Measurements from ENCODE around the gene HOGA1. TPM values are rescaled to one million over a fixed set of nuclear protein-coding genes. Genes with fewer than 3 reads are reported as not detected.

HOGA1 gene
- total and polyA plus RNA-seq, 2 of the 13 experiments (the other 11 are each of a cell fraction or from before 2014, with no cell fraction given): 7.6 to 19.5 TPM

DNA sequence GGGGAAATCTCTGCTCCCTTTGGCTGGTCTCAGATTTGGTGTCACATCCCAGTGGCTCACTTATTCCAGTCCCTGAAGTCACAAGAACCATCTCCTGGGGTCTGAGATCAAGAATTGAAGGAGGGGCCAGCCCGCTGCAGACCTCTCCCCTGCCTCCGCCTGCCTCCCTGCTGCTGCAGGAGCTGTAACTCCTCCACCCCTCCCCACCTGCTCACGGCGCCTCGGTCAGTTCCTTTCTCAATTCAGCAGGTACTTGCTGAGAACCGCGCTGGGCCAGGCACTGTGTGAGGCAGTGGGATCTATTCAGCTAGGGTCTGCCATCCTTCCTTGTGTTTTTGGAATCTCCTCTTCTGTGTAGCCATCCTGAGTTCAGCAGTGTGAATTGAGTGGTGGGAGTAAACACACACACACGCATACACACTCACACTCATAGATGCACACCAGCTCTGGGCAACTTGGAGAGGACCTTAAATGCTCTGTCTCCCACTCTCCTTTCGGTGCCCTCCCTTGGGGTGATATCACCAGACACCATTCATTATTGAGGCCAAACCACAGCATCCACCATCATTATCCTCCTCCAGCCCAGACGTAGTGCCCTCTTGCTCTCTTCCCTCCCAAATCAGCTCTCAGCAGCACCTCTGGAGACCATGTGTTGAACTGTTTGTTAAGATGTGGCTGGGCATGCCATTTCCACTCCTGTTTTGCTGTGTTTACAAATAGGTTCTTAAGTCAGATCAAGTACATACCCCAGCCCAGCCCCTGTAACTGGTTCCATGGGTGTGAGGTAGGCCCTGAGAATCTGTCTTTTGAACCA lies 33.6 kb upstream of the HOGA1 start:
- Histone ChIP-seq H3K9me3 (ENCODE audit: low read length) (no peaks in the 10 kb centered on the region), H3K4me2 (ENCODE audit: low read depth, low read length) (no peak overlapping the region), H3K4me3 (replicated peaks in 1 of 3; ENCODE audit: insufficient read depth in 1 of 3, low read depth in 2 of 3, low read length in 3 of 3) (no peak overlapping the region), H3K4me1 (ENCODE audit: insufficient read depth, low read length) (peaks cover 37% of the 10 kb centered on the region), H2AFZ (ENCODE audit: low read length) (no peak overlapping the region), H3K27me3 (ENCODE audit: control insufficient read depth in 1 of 2, insufficient read depth in 2 of 2, low read length in 2 of 2) (no peaks in the 10 kb centered on the region), H3K27ac (ENCODE audit: extremely low read length, insufficient read depth, low read length) (peak overlapping the region; percentile 50), H3K36me3 (replicated peaks in 1 of 2; ENCODE audit: control insufficient read depth in 1 of 2, insufficient read depth in 2 of 2, low read length in 2 of 2) (no peaks in the 10 kb centered on the region), H4K20me1 (ENCODE audit: insufficient read depth, low read length) (no peaks in the 10 kb centered on the region), H3K79me2 (ENCODE audit: insufficient read depth, low read length) (no peaks in the 10 kb centered on the region), H3K9ac (ENCODE audit: insufficient read depth, low read depth, low read length) (peak overlapping the region; percentile 55; the same call in 1 of the 2 replicates)
- CTCF ChIA-PET (ENCODE audit: low intra/inter-chr PET ratio, low total read pairs): no interaction called here
- TSS peak; percentile 87 for BruUV-seq (replicated peaks)
- DNase-seq (ENCODE audit: low spot score): no peak
- intact Hi-C loops (cut with micrococcal nuclease; ENCODE audit: unreplicated experiment) (no loop called here), in situ Hi-C loops (cut with HindIII; ENCODE audit: extremely low pct_ligation_motif_present, low pct_unique_long_range_greater_than_20kb) (loop anchor here (5.0 kb wide), 1 partner anchor 88 kb away; no protein-coding TSS in a partner anchor)
- POLR2A ChIA-PET: interaction anchor here (1.3 kb wide), 1 partner anchor 53 kb away, joined by 3 read pairs; no protein-coding TSS in a partner anchor
- no peak for FAIRE-seq
- TF ChIP-seq ZNF569 (CRISPR knock-in tag; IDR thresholded peaks at IDR 0.05; ENCODE audit: borderline replicate concordance) (no peak), DNMT1 (CRISPR knock-in tag; IDR thresholded peaks at IDR 0.05) (no peak), ZNF234 (CRISPR knock-in tag; conservative IDR thresholded peaks at IDR 0.05) (no peak), POGZ (CRISPR knock-in tag; IDR thresholded peaks at IDR 0.05) (no peak), ZNF510 (CRISPR knock-in tag; IDR thresholded peaks at IDR 0.05; ENCODE audit: low read depth) (no peak), GTF2F1 (IDR thresholded peaks at IDR 0.05; ENCODE audit: low read length) (no peak), SMC3 (IDR thresholded peaks at IDR 0.05; ENCODE audit: low read length) (no peak), ZBTB33 (CRISPR knock-in tag; IDR thresholded peaks at IDR 0.05) (peak; percentile 33; the same call in 1 of the 2 replicates), MIER2 (CRISPR knock-in tag; IDR thresholded peaks at IDR 0.05) (no peak), PAF1 (CRISPR knock-in tag; IDR thresholded peaks at IDR 0.05) (no peak), ZNF3 (CRISPR knock-in tag; IDR thresholded peaks at IDR 0.05) (no peak)
- TF ChIP-seq, protein P1, sequence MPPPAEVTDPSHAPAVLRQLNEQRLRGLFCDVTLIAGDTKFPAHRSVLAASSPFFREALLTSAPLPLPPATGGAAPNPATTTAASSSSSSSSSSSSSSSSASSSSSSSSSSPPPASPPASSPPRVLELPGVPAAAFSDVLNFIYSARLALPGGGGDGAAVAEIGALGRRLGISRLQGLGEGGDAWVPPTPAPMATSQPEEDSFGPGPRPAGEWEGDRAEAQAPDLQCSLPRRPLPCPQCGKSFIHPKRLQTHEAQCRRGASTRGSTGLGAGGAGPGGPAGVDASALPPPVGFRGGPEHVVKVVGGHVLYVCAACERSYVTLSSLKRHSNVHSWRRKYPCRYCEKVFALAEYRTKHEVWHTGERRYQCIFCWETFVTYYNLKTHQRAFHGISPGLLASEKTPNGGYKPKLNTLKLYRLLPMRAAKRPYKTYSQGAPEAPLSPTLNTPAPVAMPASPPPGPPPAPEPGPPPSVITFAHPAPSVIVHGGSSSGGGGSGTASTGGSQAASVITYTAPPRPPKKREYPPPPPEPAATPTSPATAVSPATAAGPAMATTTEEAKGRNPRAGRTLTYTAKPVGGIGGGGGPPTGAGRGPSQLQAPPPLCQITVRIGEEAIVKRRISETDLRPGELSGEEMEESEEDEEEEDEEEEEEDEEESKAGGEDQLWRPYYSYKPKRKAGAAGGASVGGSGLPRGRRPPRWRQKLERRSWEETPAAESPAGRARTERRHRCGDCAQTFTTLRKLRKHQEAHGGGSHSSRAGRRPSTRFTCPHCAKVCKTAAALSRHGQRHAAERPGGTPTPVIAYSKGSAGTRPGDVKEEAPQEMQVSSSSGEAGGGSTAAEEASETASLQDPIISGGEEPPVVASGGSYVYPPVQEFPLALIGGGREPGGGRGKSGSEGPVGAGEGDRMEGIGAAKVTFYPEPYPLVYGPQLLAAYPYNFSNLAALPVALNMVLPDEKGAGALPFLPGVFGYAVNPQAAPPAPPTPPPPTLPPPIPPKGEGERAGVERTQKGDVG (CRISPR knock-in tag; IDR thresholded peaks at IDR 0.05; ENCODE audit: borderline replicate concordance): 0 out of 2 replicates have a peak, but pooled peaks have one; percentile 4
- TF ChIP-seq, protein P2, sequence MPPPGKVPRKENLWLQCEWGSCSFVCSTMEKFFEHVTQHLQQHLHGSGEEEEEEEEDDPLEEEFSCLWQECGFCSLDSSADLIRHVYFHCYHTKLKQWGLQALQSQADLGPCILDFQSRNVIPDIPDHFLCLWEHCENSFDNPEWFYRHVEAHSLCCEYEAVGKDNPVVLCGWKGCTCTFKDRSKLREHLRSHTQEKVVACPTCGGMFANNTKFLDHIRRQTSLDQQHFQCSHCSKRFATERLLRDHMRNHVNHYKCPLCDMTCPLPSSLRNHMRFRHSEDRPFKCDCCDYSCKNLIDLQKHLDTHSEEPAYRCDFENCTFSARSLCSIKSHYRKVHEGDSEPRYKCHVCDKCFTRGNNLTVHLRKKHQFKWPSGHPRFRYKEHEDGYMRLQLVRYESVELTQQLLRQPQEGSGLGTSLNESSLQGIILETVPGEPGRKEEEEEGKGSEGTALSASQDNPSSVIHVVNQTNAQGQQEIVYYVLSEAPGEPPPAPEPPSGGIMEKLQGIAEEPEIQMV (CRISPR knock-in tag; IDR thresholded peaks at IDR 0.05; ENCODE audit: low read depth): no peak
- TF ChIP-seq, protein P3, sequence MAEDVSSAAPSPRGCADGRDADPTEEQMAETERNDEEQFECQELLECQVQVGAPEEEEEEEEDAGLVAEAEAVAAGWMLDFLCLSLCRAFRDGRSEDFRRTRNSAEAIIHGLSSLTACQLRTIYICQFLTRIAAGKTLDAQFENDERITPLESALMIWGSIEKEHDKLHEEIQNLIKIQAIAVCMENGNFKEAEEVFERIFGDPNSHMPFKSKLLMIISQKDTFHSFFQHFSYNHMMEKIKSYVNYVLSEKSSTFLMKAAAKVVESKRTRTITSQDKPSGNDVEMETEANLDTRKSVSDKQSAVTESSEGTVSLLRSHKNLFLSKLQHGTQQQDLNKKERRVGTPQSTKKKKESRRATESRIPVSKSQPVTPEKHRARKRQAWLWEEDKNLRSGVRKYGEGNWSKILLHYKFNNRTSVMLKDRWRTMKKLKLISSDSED (CRISPR knock-in tag; IDR thresholded peaks at IDR 0.05): no peak
- ATAC-seq: no peak
- 94% methylated on average over 10 of the region's 10 CpGs for WGBS (ENCODE audit: low lambda C conversion rate)

All from HepG2 (cell line).